SHP77 treated with DMSO at 0.1 percent for 48 hours (cell line): ENCODE data around the gene AGER.
"Not testable (repeated sequence)": the region's sequence is repeated elsewhere in the genome, so short reads cannot be mapped to it uniquely, and the experiment has no call there.

Source experiments
- DNase-seq: peaks from one replicate; lab custom pipeline; 2025; lab: John Stamatoyannopoulos, UW

Gene AGER

GRCh38 chr6:32148289-32149091, 35.6 kb downstream of the AGER start:
- DNase-seq: no peak

- DNase-seq: no peak
These were observed 36.5 kb downstream of the AGER start for GRCh38 chr6:32147401-32148132.

- no peak for DNase-seq
These were observed 37.4 kb downstream of the AGER start for GRCh38 chr6:32146687-32147086.

- no peak for DNase-seq
These were observed 37.8 kb downstream of the AGER start for GRCh38 chr6:32146287-32146686.

GRCh38 chr6:32144238-32144637, 39.8 kb downstream of the AGER start:
- not testable (repeated sequence) for DNase-seq

GRCh38 chr6:32140420-32141046, 43.5 kb downstream of the AGER start:
- no peak for DNase-seq

- DNase-seq: no peak
These were observed 44.5 kb downstream of the AGER start for GRCh38 chr6:32139590-32139989.

- no peak for DNase-seq
These were observed 46.6 kb downstream of the AGER start for GRCh38 chr6:32137454-32137853.

GRCh38 chr6:32133786-32134185, 50.3 kb downstream of the AGER start:
- DNase-seq: no peak

- no peak for DNase-seq
These were observed 51.9 kb downstream of the AGER start for GRCh38 chr6:32132110-32132509.

GRCh38 chr6:32131439-32131948, 52.6 kb downstream of the AGER start:
- no peak for DNase-seq
